ENCODE data around the gene SETD2.

DNA sequence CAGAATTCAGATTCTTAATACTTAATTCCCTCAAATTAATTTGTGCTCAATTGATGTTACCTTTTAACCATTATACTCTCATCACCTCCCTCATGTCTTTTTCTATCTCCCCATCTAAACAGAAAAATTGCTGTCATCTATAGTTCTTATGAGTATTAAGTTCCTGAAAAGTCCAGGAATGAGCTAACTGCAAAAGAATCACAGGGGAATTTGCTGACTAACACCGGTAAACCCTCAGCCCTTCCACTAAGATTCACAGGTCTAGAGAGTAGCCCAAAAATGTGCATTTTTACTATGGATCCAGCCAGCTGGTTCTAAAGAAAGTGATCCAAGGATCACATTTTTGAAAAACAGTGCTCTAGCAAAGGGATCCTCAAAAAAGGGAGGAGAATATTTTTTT lies 67.0 kb downstream of the SETD2 start:
- TF ChIP-seq, protein P1, sequence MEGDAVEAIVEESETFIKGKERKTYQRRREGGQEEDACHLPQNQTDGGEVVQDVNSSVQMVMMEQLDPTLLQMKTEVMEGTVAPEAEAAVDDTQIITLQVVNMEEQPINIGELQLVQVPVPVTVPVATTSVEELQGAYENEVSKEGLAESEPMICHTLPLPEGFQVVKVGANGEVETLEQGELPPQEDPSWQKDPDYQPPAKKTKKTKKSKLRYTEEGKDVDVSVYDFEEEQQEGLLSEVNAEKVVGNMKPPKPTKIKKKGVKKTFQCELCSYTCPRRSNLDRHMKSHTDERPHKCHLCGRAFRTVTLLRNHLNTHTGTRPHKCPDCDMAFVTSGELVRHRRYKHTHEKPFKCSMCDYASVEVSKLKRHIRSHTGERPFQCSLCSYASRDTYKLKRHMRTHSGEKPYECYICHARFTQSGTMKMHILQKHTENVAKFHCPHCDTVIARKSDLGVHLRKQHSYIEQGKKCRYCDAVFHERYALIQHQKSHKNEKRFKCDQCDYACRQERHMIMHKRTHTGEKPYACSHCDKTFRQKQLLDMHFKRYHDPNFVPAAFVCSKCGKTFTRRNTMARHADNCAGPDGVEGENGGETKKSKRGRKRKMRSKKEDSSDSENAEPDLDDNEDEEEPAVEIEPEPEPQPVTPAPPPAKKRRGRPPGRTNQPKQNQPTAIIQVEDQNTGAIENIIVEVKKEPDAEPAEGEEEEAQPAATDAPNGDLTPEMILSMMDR (IDR thresholded peaks at IDR 0.05; ENCODE audit: borderline replicate concordance, extremely low read depth, low read length, poor library complexity, severe bottlenecking): no peak
- no peak for TF ChIP-seq EZH2 (IDR thresholded peaks at IDR 0.05; ENCODE audit: borderline replicate concordance, low read depth, low read length, severe bottlenecking)

Data from DND-41 (cell line).